GM23338 (cell line): ENCODE data around the gene PXDN. TPM values are rescaled to one million over a fixed set of nuclear protein-coding genes. Genes with fewer than 3 reads are reported as not detected.

Experiments used
- ATAC-seq: fragments of 200-7000 bp; cut with Tn5 transposase; 3 replicates; pipeline ENCODE4 v1.9.1; 2020
- DNase-seq: peaks from one replicate; pipeline ENCODE4 v3.0.0-alpha.2; 2015; ENCODE audit warnings: low spot score
- H2AFZ ChIP-seq: fragments of 200-600 bp; sonication (generic); 2 replicates; pipeline ENCODE4 v1.8.0; 2016; ENCODE audit warnings: antibody characterized with exemption, mild to moderate bottlenecking, moderate library complexity
- H3F3A ChIP-seq: fragments of 200-600 bp; sonication (generic); replicated peaks from 2 replicates; pipeline ENCODE4 v1.8.0; 2017; ENCODE audit warnings: antibody characterized with exemption, mixed run types, low read depth
- H3K27ac ChIP-seq: fragments of 200-600 bp; sonication (generic); 2 replicates; pipeline ENCODE4 v1.6.1; 2016; ENCODE audit warnings: low read depth
- H3K27me3 ChIP-seq: fragments of 200-600 bp; sonication (generic); 2 replicates; pipeline ENCODE4 v1.8.0; 2016; ENCODE audit warnings: mild to moderate bottlenecking, mixed run types, moderate library complexity; ENCODE audit not compliant: insufficient read depth
- H3K36me3 ChIP-seq: fragments of 200-600 bp; sonication (generic); 2 replicates; pipeline ENCODE4 v1.8.0; 2016; ENCODE audit warnings: mild to moderate bottlenecking; ENCODE audit not compliant: insufficient read depth
- H3K4me1 ChIP-seq: fragments of 200-600 bp; sonication (generic); 2 replicates; pipeline ENCODE4 v1.8.0; 2016; ENCODE audit warnings: mild to moderate bottlenecking, moderate library complexity; ENCODE audit not compliant: insufficient read depth
- H3K4me2 ChIP-seq: fragments of 200-600 bp; sonication (generic); 2 replicates; pipeline ENCODE4 v1.7.1; 2017; ENCODE audit warnings: mixed run types
- H3K4me3 ChIP-seq: fragments of 200-600 bp; sonication (generic); 2 replicates; pipeline ENCODE4 v1.6.1; 2016; ENCODE audit warnings: mixed run types
- H3K79me2 ChIP-seq: fragments of 200-600 bp; sonication (generic); replicated peaks from 2 replicates; pipeline ENCODE4 v1.8.0; 2017; ENCODE audit warnings: mild to moderate bottlenecking; ENCODE audit not compliant: insufficient read depth
- H3K9me2 ChIP-seq: fragments of 200-600 bp; sonication (generic); 2 replicates; pipeline ENCODE4 v1.8.0; 2017; ENCODE audit not compliant: insufficient read depth
- H4K20me1 ChIP-seq: fragments of 200-600 bp; sonication (generic); replicated peaks from 2 replicates; pipeline ENCODE4 v1.8.0; 2017; ENCODE audit warnings: mild to moderate bottlenecking; ENCODE audit not compliant: insufficient read depth
- H3K27ac Mint-ChIP-seq: 2 replicates; pipeline ENCODE4 v1.8.0; 2020; ENCODE audit warnings: inconsistent platforms, mild to moderate bottlenecking, moderate library complexity, mixed read lengths
- H3K27me3 Mint-ChIP-seq: 3 replicates; pipeline ENCODE4 v1.8.0; 2022; ENCODE audit warnings: low read depth, mild to moderate bottlenecking, moderate library complexity, mixed read lengths, inconsistent platforms; ENCODE audit not compliant: insufficient read depth, poor library complexity
- H3K36me3 Mint-ChIP-seq: 3 replicates; pipeline ENCODE4 v1.8.0; 2021; ENCODE audit warnings: low read depth, mild to moderate bottlenecking, inconsistent platforms, moderate library complexity, mixed read lengths
- H3K4me1 Mint-ChIP-seq: 3 replicates; pipeline ENCODE4 v1.8.0; 2020; ENCODE audit warnings: mild to moderate bottlenecking, inconsistent platforms, mixed read lengths
- H3K4me3 Mint-ChIP-seq: 3 replicates; pipeline ENCODE4 v1.8.0; 2021; ENCODE audit warnings: moderate library complexity, mild to moderate bottlenecking, inconsistent platforms, mixed read lengths
- H3K9me3 Mint-ChIP-seq: 3 replicates; pipeline ENCODE4 v1.8.0; 2020; ENCODE audit warnings: moderate library complexity, mild to moderate bottlenecking, inconsistent platforms, mixed read lengths
- EZH2 ChIP-seq: fragments of 200-600 bp; sonication (generic); IDR thresholded peaks from one replicate; pipeline ENCODE4 v1.8.0; 2017; ENCODE audit warnings: antibody characterized with exemption, mild to moderate bottlenecking, low read depth; ENCODE audit not compliant: unreplicated experiment
- EZH2phosphoT487 ChIP-seq: fragments of 200-600 bp; sonication (generic); IDR thresholded peaks from one replicate; pipeline ENCODE4 v1.8.1; 2018; ENCODE audit warnings: antibody characterized with exemption; ENCODE audit not compliant: unreplicated experiment
- NANOG ChIP-seq: IDR thresholded peaks from 2 replicates; pipeline ENCODE4 v1.6.1; 2016; ENCODE audit warnings: antibody characterized with exemption, borderline replicate concordance
- POLR2AphosphoS5 ChIP-seq: IDR thresholded peaks from 2 replicates; pipeline ENCODE4 v1.6.1; 2016; ENCODE audit warnings: antibody characterized with exemption, low read depth
- REST ChIP-seq: IDR thresholded peaks from one replicate; pipeline ENCODE4 v1.6.1; 2018; ENCODE audit warnings: antibody characterized with exemption; ENCODE audit not compliant: unreplicated experiment
- ZNF331 ChIP-seq: fragments of 250-450 bp; sonication (Bioruptor Pico); IDR thresholded peaks from 2 replicates; pipeline ENCODE4 v1.5.0; 2020; ENCODE audit warnings: low read depth, mild to moderate bottlenecking, moderate library complexity
- ZNF462 ChIP-seq: fragments of 250-450 bp; sonication (Bioruptor Pico); IDR thresholded peaks from 2 replicates; pipeline ENCODE4 v1.5.0; 2020; ENCODE audit warnings: mild to moderate bottlenecking, moderate library complexity
- polyA plus RNA-seq: library from polyadenylated mRNA; unstranded; fragments of >200 nt; fragmentation: Nextera tagmentation; extraction: Ambion mirVana; gene quantifications from 2 replicates; pipeline ENCODE4 v1.2.1, GENCODE V29; 2016
- total RNA-seq: library from RNA; depleted of rRNA; stranded (reverse); fragments of >200 nt; shearing (Covaris generic); gene quantifications from 2 replicates; pipeline ENCODE4 v1.2.3, GENCODE V29; 2014

Gene PXDN
- total and polyA plus RNA-seq, 2 experiments from 2014 or later = 42.2 to 225 TPM

- TF ChIP-seq ZNF462 (CRISPR knock-in tag) (no peak), POLR2AphosphoS5 (no peak), EZH2 (no peak), NANOG (no peak), REST (no peak), EZH2phosphoT487 (no peak), ZNF331 (CRISPR knock-in tag) (no peak)
- H3K36me3 Mint-ChIP-seq = peaks cover 37% of the 10 kb centered on the region
- Histone ChIP-seq H3K27ac (peak overlapping the region; percentile 90), H3K4me3 (no peak overlapping the region), H3K36me3 (no peaks in the 10 kb centered on the region), H2AFZ (no peak overlapping the region), H3K27me3 (no peaks in the 10 kb centered on the region), H3K4me1 (peaks cover 37% of the 10 kb centered on the region), H3K4me2 (peak overlapping the region; percentile 13), H3F3A (0 out of 2 replicates have a peak, but pooled peaks cover 9% of the 10 kb centered on the region), H4K20me1 (peaks cover 34% of the 10 kb centered on the region; the same call in 1 of the 2 replicates), H3K9me2 (no peaks in the 10 kb centered on the region), H3K79me2 (peaks cover 94% of the 10 kb centered on the region)
- H3K27me3 Mint-ChIP-seq = no peaks in the 10 kb centered on the region
- peak overlapping the region; percentile 17; the same call in 1 of the 3 replicates for H3K4me3 Mint-ChIP-seq
- H3K9me3 Mint-ChIP-seq = peaks cover 11% of the 10 kb centered on the region; the same call in 2 of the 3 replicates
- no peak overlapping the region; the same call in 1 of the 2 replicates for H3K27ac Mint-ChIP-seq
- ATAC-seq = peak; percentile 76
- H3K4me1 Mint-ChIP-seq = peaks cover 58% of the 10 kb centered on the region
- peak; percentile 56 for DNase-seq
Observed at GRCh38 chr2:1730015-1730927, 14.0 kb downstream of the PXDN start.
